T47D (cell line): ENCODE measurements around the gene UAP1L1.

Source experiments
- DNase-seq, 2 experiments: peaks; one replicate each; pipeline versions ENCODE4 v3.0.0 to v3.0.0-alpha.2; 2011 to 2012; ENCODE audit warnings: low read depth in 1 of 2, low spot score in 1 of 2
- JUND ChIP-seq: IDR thresholded peaks from 2 replicates; pipeline ENCODE4 v1.6.1; 2012; ENCODE audit warnings: low read depth
- in situ Hi-C: cut with HindIII; loops from 2 replicates; pipeline ENCODE4 v1.10.0; 2016; ENCODE audit warnings: low sequenced_read_pairs, low pct_unique_long_range_greater_than_20kb

UAP1L1 gene

GRCh38 chr9:137066096-137066861, 11.0 kb upstream of the UAP1L1 start:
- no peak for TF ChIP-seq JUND
- DNase-seq: no peak
- in situ Hi-C loops: no loop called here

- in situ Hi-C loops: no loop called here
- no peak for TF ChIP-seq JUND
- peak; percentile 94 for DNase-seq
Observed at GRCh38 chr9:137067860-137068538, 9.3 kb upstream of the UAP1L1 start.

DNA sequence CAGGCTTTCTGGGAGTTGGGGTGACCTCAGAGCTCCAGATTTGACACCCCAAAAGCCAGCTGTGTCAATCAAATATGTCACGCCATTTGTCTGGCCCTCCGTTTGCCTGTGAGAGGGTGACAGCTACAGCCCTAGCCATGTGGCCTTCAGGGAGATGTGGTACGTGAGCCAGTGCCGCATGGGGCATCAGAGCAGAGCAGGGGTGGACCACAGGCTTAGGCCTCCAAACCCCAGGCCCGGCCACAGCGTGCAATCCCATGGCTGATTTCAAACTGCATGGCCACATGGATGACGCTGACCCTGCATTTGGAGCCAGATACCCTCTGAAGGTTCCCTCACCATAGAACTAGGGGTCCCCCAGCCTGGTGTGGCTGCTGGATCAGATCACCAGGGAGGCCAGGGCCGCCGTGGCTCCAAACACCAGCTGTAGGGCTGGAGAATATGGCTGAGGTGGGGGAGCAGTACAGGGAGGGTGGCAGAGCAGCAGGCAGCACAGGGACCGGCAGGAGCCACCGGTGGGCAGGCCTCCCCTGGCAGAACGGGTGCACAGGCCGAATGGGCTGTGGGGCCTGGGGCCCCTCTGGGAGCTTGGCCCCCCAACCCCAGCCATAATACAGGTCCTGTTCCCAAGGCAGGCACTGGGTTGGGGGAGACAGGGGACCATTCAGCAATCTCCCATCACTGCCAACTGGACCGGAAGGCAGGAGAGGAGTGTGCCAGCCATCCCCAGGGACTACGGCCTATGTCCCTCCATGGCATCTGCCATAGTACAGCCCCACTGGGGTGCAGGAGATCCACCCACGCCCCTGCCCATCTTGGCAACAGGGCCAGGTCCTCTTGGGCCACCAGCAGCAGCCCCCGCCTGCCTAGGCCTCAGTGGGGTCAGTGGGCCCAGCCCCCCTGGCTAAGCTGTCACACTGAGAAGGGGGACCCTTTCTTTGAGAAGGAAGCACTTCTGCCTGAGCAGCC, 8.5 kb upstream of the UAP1L1 start:
- TF ChIP-seq JUND: no peak
- no peak for DNase-seq
- in situ Hi-C loops: no loop called here

DNA sequence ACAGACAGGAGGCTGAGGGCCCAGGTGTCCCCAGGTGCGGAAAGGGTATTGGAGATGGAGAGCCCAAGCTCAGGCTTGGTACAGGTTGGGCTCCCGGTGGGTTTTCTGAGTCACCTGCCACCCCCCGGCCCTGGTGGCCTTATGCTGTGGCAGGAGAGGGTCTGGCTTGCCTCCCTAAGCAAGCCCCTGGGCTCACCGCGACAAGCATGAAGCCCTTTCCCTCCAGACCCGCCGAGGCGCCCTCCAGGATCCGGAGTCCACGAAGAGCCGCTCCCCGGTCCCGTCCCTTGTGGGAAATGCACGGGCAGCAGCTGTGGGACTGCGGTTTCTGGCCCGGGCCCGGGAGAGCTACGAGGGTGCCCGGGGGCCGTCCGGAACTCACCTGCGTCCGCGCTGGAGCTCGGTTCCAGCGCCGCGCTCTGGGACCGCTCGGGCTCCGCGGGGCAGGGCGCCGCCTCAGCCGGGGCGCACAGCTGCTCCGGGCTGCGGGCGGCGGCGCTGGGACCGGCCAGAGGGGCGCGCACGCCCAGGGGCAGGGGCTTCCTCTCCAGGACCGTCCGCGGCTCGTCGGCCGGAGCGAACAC, 7.7 kb upstream of the UAP1L1 start:
- TF ChIP-seq JUND: no peak
- no peak for DNase-seq
- in situ Hi-C loops: no loop called here

DNA sequence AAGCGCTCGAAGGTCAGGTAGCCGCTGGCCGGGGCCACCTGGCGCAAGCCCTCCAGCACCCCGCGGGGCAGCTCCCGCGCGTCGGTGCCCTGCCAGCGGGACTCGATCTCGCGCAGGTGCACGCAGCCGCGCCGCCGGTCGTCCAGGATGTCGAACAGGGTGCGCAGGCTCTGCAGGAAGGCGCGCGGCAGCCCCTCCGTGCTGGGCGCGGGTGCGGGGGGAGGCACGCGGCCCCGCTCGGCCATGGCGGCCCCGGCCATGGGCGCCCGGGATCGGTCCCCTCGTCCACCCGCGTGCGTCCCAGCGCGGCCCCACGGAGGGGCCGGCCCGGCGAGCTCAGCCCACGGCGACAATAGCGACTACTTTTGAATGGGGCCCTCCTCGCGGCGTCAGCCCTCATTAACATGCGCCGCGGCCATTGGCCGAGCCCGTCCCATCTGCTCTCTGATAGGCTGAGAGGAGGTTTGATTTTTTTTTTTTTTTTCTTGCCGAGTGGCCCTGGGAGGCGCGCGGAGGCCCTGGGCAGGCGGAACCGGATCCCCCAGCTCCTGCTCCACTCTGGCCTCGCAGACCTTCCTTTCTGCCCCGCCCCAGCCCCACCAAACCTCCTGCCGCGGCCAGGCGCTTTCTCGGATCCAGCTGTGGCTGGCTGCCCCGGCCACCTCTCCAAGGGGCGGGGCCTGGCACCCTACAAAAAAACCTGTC, 7.0 kb upstream of the UAP1L1 start, which contains the start of gene SAPCD2:
Gene SAPCD2, minus strand, starts transcription at position 357 of the 705 bp plus-strand sequence. Its CDS starts 97 bp downstream, at position 260.
- in situ Hi-C loops: no loop called here
- no peak for TF ChIP-seq JUND
- peak; percentile 93 to 99 for DNase-seq

DNA sequence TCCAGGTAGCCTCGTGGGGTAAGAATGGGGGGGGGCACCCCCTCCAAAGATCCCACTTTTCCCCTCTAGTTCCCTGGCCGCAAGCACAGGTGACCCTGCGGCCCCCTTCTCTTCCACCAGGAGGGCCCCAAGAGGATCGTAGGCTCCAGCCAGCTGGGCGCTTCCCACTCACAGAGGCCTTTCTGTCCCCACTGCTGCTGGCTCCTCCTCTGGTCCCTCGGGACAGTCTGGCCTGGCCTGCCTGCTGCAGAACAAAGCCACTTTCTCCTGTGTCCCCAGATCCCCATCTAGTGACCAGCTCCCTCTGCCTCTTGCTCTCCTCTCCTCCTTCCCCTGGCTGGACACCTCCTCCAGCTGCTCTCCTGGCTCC, 6.4 kb upstream of the UAP1L1 start:
- no peak for TF ChIP-seq JUND
- DNase-seq: no peak
- in situ Hi-C loops: no loop called here

DNA sequence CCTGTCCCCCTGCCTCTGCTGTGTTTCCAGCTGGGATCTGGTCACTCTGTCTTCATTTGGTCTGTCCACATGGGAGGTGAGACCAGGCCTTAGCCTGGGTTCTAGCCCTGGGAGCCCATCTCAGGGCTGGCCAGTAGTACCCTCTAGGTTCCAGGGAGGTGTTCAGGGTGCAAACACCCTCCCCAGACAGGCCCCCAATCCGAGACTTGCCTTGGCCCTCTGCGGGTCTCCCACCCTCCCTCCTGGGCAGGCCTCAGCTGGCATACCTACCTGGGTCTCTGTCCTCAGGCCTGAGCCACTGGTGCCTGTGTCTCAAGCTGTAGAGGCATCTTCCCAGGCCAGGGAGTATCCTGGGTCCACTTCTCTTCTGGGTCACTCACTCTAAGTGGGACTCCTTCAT, 6.0 kb upstream of the UAP1L1 start:
- no peak for TF ChIP-seq JUND
- no peak for DNase-seq
- in situ Hi-C loops: no loop called here

DNA sequence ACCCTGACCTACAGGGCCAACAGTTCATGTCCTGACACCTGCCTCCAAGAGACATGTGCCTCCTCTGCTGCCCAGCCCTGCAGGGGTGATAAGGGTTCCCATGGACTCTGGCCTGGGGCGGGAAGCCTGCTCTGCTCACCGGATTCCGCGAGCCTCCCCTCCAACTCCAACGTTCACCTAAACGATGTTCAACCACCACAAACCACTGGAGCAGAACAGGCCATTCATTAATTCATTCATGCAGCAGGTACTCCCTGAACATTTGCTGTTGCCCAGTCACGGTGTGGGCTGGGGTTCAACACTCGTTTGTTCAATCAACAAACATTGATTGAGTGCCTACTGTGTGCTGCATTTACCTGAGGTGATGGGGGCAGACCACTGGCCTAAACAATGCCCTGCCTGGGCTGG, 3.3 kb upstream of the UAP1L1 start:
- no peak for DNase-seq
- in situ Hi-C loops: no loop called here
- no peak for TF ChIP-seq JUND

DNA sequence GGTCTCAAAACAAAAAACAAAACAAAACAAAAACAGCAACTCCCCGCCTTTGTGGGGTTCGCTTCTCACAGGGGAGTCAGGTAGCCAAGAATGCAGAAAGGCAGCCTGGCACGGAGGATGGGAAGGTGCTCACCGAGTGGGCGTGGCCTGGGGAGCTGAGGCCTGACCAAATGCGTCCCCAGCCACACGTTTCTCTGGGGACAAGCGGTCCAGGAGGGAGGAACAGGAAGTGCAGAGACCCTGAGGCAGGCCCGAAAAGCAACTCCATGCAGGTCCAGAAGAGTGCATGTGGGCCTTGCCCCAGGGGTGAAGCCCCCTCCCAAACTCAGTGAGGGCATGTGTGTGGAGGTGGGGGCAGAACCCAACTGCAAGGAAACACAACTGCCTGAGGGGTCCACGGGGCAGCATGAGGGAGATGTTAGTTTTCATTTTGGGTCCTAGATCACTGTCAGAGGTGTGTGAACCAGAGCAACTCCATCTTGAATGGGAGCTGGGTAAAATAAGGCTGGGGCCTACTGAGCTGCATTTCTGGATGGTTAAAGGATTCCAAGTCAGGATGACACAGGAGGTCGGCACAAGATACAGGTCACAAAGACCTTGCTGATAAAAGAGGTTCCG, 2.6 kb upstream of the UAP1L1 start:
- in situ Hi-C loops: no loop called here
- no peak for DNase-seq

DNA sequence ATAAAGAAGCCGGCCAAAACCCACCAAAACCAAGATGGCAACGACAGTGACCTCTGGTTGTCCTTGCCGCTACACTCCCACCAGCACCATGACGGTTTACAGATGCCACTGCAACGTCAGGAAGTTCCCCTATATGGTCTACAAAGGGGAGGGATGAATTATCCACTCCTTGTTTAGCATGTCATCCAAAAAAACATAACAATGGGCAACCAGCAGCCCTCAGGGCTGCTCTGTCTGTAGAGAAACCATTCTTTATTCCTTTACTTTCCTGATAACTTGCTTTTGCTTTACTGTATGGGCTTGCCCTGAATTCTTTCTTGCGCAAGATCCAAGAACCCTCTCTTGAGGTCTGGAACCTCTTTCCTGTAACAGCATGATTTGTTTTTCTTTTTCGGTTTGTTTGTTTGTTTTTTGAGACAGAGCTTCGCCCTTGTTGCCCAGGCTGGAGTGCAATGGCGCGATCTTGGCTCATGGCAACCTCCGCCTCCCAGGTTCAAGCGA, 2.0 kb upstream of the UAP1L1 start:
- DNase-seq: no peak
- in situ Hi-C loops: no loop called here
- TF ChIP-seq JUND: no peak

More for the DNA sequence above, 2.6 kb upstream of the UAP1L1 start:
- TF ChIP-seq JUND: no peak

DNA sequence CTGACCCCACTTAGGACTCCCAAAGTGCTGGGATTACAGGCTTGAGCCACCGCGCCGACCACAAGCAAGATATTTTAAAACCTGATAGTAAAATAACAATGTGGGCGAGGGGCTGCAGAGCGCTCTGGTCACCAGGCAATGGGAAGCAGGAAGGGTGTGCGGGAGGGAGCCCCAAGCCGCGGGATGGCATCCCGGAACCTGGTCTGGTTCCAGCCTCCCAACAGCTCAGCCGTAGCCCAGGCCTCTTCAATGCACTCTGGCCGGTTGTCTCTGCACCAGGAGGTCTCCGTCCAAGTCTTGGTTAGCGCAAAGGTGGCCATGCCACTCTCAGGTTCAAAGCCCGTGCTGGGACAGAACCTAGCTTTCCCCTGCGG, 694 bp upstream of the UAP1L1 start:
- no peak for DNase-seq
- no peak for TF ChIP-seq JUND
- in situ Hi-C loops: no loop called here
